A549 (cell line): ENCODE results near the gene TEKT3. TPM values are rescaled to one million over a fixed set of nuclear protein-coding genes. Genes with fewer than 3 reads are reported as not detected.
A peak's percentile ranks its signal among the peaks of the same experiment; 100 is the strongest.

Experiments
- ATAC-seq, 2 experiments: fragments of 200-7000 bp in 1 of 2; fragments of >200 bp in 1 of 2; cut with Nextera tagmentation in 1 of 2; cut with Tn5 transposase in 1 of 2; 3 replicates each; pipeline versions ENCODE4 v1.8.0 to v1.9.1; 2018 to 2020; ENCODE audit warnings: mild to moderate bottlenecking in 1 of 2, moderate library complexity in 1 of 2
- CTCF ChIA-PET: fragments of 300-600 bp; sonication (Branson Sonifier 250); formaldehyde crosslinking; extraction: SDS; loops from one replicate; lab custom pipeline; 2021; ENCODE audit warnings: antibody characterized with exemption, inconsistent platforms; lab: Yijun Ruan, JAX
- POLR2A ChIA-PET: fragments of 350-600 bp; formaldehyde crosslinking; extraction: SDS; loops from one replicate; lab custom pipeline; 2021; ENCODE audit warnings: antibody characterized with exemption, inconsistent platforms; lab: Yijun Ruan, JAX
- DNase-seq, 2 experiments: peaks; one replicate each; pipeline versions ENCODE4 v3.0.0 to v3.0.0-alpha.2; 2011 to 2016; ENCODE audit warnings: low read depth in 1 of 2, low spot score in 1 of 2
- FAIRE-seq: peaks from 2 replicates; lab custom pipeline; 2011; peaks lifted over from hg19 to GRCh38; lab: Jason Lieb, UNC
- H3K27ac ChIP-seq, 2 experiments: fragments of >200 bp; sonication (Bioruptor Twin); formaldehyde crosslinking; 3 replicates each; pipeline ENCODE4 v1.5.1; 2016 to 2017
- H3K4me1 ChIP-seq: fragments of >200 bp; sonication (Bioruptor Twin); formaldehyde crosslinking; 3 replicates; pipeline ENCODE4 v1.6.1; 2016
- H3K4me2 ChIP-seq: fragments of >200 bp; sonication (Bioruptor Twin); formaldehyde crosslinking; 3 replicates; pipeline ENCODE4 v1.6.1; 2016
- H3K4me3 ChIP-seq: fragments of >200 bp; sonication (Bioruptor Twin); formaldehyde crosslinking; 3 replicates; pipeline ENCODE4 v1.5.1; 2016
- H3K9me3 ChIP-seq: fragments of >200 bp; sonication (Bioruptor Twin); formaldehyde crosslinking; 3 replicates; pipeline ENCODE4 v1.6.1; 2016
- CEBPB ChIP-seq, 2 experiments: fragments of >200 bp in 1 of 2; sonication (Bioruptor Twin) in 1 of 2; formaldehyde crosslinking in 1 of 2; IDR thresholded peaks; 2 replicates each; pipeline ENCODE4 v1.6.1; 2012 to 2016
- CHD2 ChIP-seq: fragments of 150-350 bp; IDR thresholded peaks from 2 replicates; pipeline ENCODE4 v1.6.1; 2014; ENCODE audit warnings: low read length; ENCODE audit not compliant: partially characterized antibody
- ESRRA ChIP-seq: fragments of 150-350 bp; IDR thresholded peaks from 2 replicates; pipeline ENCODE4 v1.6.1; 2014; ENCODE audit warnings: mild to moderate bottlenecking, low read length, borderline replicate concordance
- FOXS1 ChIP-seq: fragments of 250-450 bp; sonication (Bioruptor Pico); IDR thresholded peaks from 2 replicates; pipeline ENCODE4 v1.5.0; 2020; ENCODE audit warnings: mild to moderate bottlenecking, moderate library complexity
- GATA3 ChIP-seq: IDR thresholded peaks from 2 replicates; pipeline ENCODE4 v1.6.1; 2012; ENCODE audit warnings: borderline replicate concordance
- HDAC2 ChIP-seq: fragments of 200-600 bp; sonication (generic); IDR thresholded peaks from 2 replicates; pipeline ENCODE4 v1.6.1; 2016
- HEYL ChIP-seq: fragments of 250-450 bp; sonication (Bioruptor Pico); IDR thresholded peaks from 2 replicates; pipeline ENCODE4 v1.8.0; 2021; ENCODE audit warnings: mild to moderate bottlenecking, moderate library complexity
- HOXB13 ChIP-seq: fragments of 250-450 bp; sonication (Bioruptor Pico); IDR thresholded peaks from 2 replicates; pipeline ENCODE4 v1.5.0; 2020; ENCODE audit warnings: low read depth, mild to moderate bottlenecking, moderate library complexity
- HOXB5 ChIP-seq: fragments of 250-450 bp; sonication (Bioruptor Pico); IDR thresholded peaks from 2 replicates; pipeline ENCODE4 v1.5.0; 2020; ENCODE audit warnings: mild to moderate bottlenecking, moderate library complexity
- JUN ChIP-seq, 2 experiments: fragments of >200 bp; sonication (Bioruptor Twin); formaldehyde crosslinking; IDR thresholded peaks; 2 replicates in 1 of 2; 3 replicates in 1 of 2; pipeline ENCODE4 v1.6.1; 2016 to 2017
- MAFK ChIP-seq: fragments of 450-650 bp; IDR thresholded peaks from 2 replicates; pipeline ENCODE4 v1.6.1; 2014; ENCODE audit not compliant: partially characterized antibody
- MAZ ChIP-seq: fragments of 150-350 bp; IDR thresholded peaks from 2 replicates; pipeline ENCODE4 v1.6.1; 2014; ENCODE audit warnings: antibody characterized with exemption, low read depth, low read length, borderline replicate concordance
- NPAS2 ChIP-seq: fragments of 250-450 bp; sonication (Bioruptor Pico); IDR thresholded peaks from 2 replicates; pipeline ENCODE4 v1.8.0; 2022; ENCODE audit warnings: mild to moderate bottlenecking, moderate library complexity, borderline replicate concordance
- PHF8 ChIP-seq: fragments of 200-600 bp; sonication (generic); IDR thresholded peaks from 2 replicates; pipeline ENCODE4 v1.6.1; 2016; ENCODE audit warnings: low read depth, mild to moderate bottlenecking, antibody characterized with exemption, moderate library complexity, borderline replicate concordance
- POLR2A ChIP-seq: IDR thresholded peaks from 2 replicates; pipeline ENCODE4 v1.6.1; 2012; ENCODE audit warnings: mild to moderate bottlenecking, low read length
- RAD21 ChIP-seq, 2 experiments: fragments of >200 bp in 1 of 2; sonication (Bioruptor Twin) in 1 of 2; formaldehyde crosslinking in 1 of 2; IDR thresholded peaks in 1 of 2; conservative IDR thresholded peaks in 1 of 2; 2 replicates in 1 of 2; 3 replicates in 1 of 2; pipeline ENCODE4 v1.6.1; 2012 to 2018; ENCODE audit warnings: inconsistent platforms in 1 of 2
- RCOR1 ChIP-seq: fragments of 150-350 bp; IDR thresholded peaks from 2 replicates; pipeline ENCODE4 v1.6.1; 2014; ENCODE audit warnings: antibody characterized with exemption, low read length, low read depth
- RNF2 ChIP-seq: fragments of 200-600 bp; sonication (generic); IDR thresholded peaks from 2 replicates; pipeline ENCODE4 v1.6.1; 2016; ENCODE audit warnings: low read depth, mild to moderate bottlenecking, antibody characterized with exemption, moderate library complexity, borderline replicate concordance
- SMC3 ChIP-seq: fragments of >200 bp; sonication (Bioruptor Twin); formaldehyde crosslinking; IDR thresholded peaks from 3 replicates; pipeline ENCODE4 v1.6.1; 2018; ENCODE audit warnings: inconsistent platforms
- ZNF302 ChIP-seq: fragments of 250-450 bp; sonication (Bioruptor Pico); IDR thresholded peaks from 2 replicates; pipeline ENCODE4 v1.9.0; 2021; ENCODE audit warnings: inconsistent platforms, mild to moderate bottlenecking, moderate library complexity
- WGBS: methylation state at CpG from one replicate; pipeline ENCODE4 v1.1.6; 2017; ENCODE audit errors: missing lambda C conversion rate; 5-methylcytosine and 5-hydroxymethylcytosine counted together
- polyA plus RNA-seq, 4 experiments: library from polyadenylated mRNA; depleted of rRNA in 3 of 4; stranded (reverse); fragments of >200 nt; fragmentation: RNase III in 1 of 4; extraction: RNeasy Plus Mini Kit Qiagen cat#74134 plus additional on column Dnase treatment in 1 of 4; gene quantifications; 2 replicates in 3 of 4; 3 replicates in 1 of 4; pipeline ENCODE4 v1.2.3, GENCODE V29; 2011 to 2017
- TF ChIP-seq, protein P1 (sequence below): fragments of >200 bp; sonication (Bioruptor Twin); formaldehyde crosslinking; IDR thresholded peaks from 3 replicates; pipeline ENCODE4 v1.6.1; 2016
- TF ChIP-seq, protein P2 (sequence below): IDR thresholded peaks from 2 replicates; pipeline ENCODE4 v1.6.1; 2012
- TF ChIP-seq, protein P3 (sequence below): fragments of 200-600 bp; sonication (generic); IDR thresholded peaks from 2 replicates; pipeline ENCODE4 v1.6.1; 2016; ENCODE audit warnings: antibody characterized with exemption, mild to moderate bottlenecking, moderate library complexity
- TF ChIP-seq, protein P4 (sequence below): IDR thresholded peaks from 2 replicates; pipeline ENCODE4 v1.6.1; 2012
- TF ChIP-seq, protein P5 (sequence below): IDR thresholded peaks from 2 replicates; pipeline ENCODE4 v1.6.1; 2012; ENCODE audit warnings: low read depth, borderline replicate concordance

TEKT3 gene
- polyA plus RNA-seq, 2 of the 4 experiments (the other 2 are of a cell fraction), result 0.17 to 0.21 TPM

DNA sequence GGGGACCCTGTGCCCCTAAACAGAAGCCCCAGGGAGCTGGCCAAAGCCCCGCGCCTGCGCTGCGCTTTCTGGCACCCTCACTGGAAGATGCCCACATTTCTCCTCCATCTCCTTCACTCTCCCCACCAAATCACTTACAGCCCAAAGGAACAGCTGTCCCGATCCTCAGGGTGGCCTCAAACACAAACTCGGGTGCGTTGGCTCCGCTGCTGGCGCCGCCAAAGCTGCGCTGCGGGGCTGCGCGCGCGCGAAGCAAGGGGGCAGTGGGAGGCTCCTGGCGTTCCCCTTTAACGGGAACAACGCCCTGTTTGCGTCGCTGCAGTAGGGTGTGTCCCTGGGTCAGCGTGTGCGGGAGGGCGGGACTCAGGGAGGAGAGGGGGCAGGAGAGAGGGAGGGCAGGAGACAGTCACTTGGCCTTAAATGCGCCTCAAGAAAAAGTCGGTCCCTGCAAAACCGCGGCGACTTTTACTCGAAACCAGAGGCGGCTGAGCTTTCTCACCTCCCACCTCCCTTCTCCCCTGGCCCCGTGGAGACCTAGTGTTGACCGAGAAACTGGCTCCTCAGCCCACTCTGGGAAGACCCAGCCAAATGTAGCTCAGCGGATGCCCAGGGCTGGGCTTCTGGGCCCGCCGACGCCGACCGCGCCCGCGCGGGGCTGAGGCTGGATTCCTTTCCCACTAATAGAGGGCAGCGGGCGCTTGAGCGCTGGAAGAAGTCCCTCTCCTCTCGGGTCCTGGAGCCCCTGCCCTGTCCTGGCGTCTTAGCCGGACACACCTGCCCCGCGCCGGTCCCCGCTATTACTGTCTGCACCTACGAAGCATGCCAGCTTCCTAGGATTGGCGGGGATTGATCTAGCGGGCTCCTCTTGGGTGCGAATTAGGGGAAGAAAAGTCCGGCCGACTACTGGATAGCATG, 78.8 kb downstream of the TEKT3 start:
- ChIA-PET CTCF (interaction anchor here (0.5 to 3.7 kb wide), 37 partner anchors 11 to 263 kb away, joined by 3 to 64 read pairs (median 3); no protein-coding TSS in a partner anchor), POLR2A (interaction anchor here (0.8 to 1.7 kb wide), 7 partner anchors 11 to 737 kb away, joined by 3 to 9 read pairs (median 3); partner anchors contain the start of genes TEKT3, TTC19 and ZSWIM7)
- DNase-seq (peak; percentile 97 to 98), FAIRE-seq (peak; percentile 70), ATAC-seq (peak; percentile 74 to 87)
- Histone ChIP-seq H3K4me1 (peaks cover 30% of the 10 kb centered on the region), H3K4me3 (peak overlapping the region; percentile 70), H3K9me3 (no peaks in the 10 kb centered on the region), H3K27ac (peak overlapping the region; percentile 80 to 87), H3K4me2 (peak overlapping the region; percentile 94)
- WGBS, result 2% methylated on average over 54 of the region's 60 CpGs
- TF ChIP-seq RCOR1 (no peak), POLR2A (peak; percentile 73), NPAS2 (CRISPR knock-in tag) (no peak), HEYL (CRISPR knock-in tag) (no peak), SMC3 (peak; percentile 5; the same call in 1 of the 3 replicates), CEBPB (IDR thresholded peaks at IDR 0.05) (0 out of 4 replicates have a peak, but pooled peaks of 1 of the 2 experiments have one; percentile 1), RNF2 (peak; percentile 48; the same call in 1 of the 2 replicates), ESRRA (no peak), ZNF302 (CRISPR knock-in tag) (no peak), CHD2 (no peak), GATA3 (peak; percentile 18; the same call in 1 of the 2 replicates), HDAC2 (peak; percentile 70; the same call in 1 of the 2 replicates), FOXS1 (CRISPR knock-in tag) (0 out of 2 replicates have a peak, but pooled peaks have one; percentile 9), PHF8 (peak; percentile 21; the same call in 1 of the 2 replicates), HOXB13 (CRISPR knock-in tag) (no peak), RAD21 (conservative IDR thresholded peaks at IDR 0.05 in 1 of 2, IDR thresholded peaks at IDR 0.05 in 1 of 2) (peak in 1 of 2 experiments; percentile 40; a peak in 2 of 5 replicates), JUN (IDR thresholded peaks at IDR 0.05) (peak; percentile 26 to 71; a peak in 3 of 5 replicates), HOXB5 (no peak), MAZ (peak; percentile 85; the same call in 1 of the 2 replicates), MAFK (peak; percentile 14)
- TF ChIP-seq, protein P1, sequence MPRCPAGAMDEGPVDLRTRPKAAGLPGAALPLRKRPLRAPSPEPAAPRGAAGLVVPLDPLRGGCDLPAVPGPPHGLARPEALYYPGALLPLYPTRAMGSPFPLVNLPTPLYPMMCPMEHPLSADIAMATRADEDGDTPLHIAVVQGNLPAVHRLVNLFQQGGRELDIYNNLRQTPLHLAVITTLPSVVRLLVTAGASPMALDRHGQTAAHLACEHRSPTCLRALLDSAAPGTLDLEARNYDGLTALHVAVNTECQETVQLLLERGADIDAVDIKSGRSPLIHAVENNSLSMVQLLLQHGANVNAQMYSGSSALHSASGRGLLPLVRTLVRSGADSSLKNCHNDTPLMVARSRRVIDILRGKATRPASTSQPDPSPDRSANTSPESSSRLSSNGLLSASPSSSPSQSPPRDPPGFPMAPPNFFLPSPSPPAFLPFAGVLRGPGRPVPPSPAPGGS, result peak; percentile 75; the same call in 1 of the 3 replicates
- TF ChIP-seq, protein P2, sequence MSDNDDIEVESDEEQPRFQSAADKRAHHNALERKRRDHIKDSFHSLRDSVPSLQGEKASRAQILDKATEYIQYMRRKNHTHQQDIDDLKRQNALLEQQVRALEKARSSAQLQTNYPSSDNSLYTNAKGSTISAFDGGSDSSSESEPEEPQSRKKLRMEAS, result peak; percentile 63
- TF ChIP-seq, protein P3, sequence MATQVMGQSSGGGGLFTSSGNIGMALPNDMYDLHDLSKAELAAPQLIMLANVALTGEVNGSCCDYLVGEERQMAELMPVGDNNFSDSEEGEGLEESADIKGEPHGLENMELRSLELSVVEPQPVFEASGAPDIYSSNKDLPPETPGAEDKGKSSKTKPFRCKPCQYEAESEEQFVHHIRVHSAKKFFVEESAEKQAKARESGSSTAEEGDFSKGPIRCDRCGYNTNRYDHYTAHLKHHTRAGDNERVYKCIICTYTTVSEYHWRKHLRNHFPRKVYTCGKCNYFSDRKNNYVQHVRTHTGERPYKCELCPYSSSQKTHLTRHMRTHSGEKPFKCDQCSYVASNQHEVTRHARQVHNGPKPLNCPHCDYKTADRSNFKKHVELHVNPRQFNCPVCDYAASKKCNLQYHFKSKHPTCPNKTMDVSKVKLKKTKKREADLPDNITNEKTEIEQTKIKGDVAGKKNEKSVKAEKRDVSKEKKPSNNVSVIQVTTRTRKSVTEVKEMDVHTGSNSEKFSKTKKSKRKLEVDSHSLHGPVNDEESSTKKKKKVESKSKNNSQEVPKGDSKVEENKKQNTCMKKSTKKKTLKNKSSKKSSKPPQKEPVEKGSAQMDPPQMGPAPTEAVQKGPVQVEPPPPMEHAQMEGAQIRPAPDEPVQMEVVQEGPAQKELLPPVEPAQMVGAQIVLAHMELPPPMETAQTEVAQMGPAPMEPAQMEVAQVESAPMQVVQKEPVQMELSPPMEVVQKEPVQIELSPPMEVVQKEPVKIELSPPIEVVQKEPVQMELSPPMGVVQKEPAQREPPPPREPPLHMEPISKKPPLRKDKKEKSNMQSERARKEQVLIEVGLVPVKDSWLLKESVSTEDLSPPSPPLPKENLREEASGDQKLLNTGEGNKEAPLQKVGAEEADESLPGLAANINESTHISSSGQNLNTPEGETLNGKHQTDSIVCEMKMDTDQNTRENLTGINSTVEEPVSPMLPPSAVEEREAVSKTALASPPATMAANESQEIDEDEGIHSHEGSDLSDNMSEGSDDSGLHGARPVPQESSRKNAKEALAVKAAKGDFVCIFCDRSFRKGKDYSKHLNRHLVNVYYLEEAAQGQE, result peak; percentile 25; the same call in 1 of the 2 replicates
- TF ChIP-seq, protein P4, sequence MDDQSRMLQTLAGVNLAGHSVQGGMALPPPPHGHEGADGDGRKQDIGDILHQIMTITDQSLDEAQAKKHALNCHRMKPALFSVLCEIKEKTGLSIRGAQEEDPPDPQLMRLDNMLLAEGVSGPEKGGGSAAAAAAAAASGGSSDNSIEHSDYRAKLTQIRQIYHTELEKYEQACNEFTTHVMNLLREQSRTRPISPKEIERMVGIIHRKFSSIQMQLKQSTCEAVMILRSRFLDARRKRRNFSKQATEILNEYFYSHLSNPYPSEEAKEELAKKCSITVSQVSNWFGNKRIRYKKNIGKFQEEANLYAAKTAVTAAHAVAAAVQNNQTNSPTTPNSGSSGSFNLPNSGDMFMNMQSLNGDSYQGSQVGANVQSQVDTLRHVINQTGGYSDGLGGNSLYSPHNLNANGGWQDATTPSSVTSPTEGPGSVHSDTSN, result no peak
- TF ChIP-seq, protein P5, sequence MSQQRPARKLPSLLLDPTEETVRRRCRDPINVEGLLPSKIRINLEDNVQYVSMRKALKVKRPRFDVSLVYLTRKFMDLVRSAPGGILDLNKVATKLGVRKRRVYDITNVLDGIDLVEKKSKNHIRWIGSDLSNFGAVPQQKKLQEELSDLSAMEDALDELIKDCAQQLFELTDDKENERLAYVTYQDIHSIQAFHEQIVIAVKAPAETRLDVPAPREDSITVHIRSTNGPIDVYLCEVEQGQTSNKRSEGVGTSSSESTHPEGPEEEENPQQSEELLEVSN, result peak; percentile 57
